Erythroblast (primary cell): ENCODE results near the gene SMG7.

Source experiments
- GATA1 ChIP-seq: IDR thresholded peaks from 2 replicates; pipeline ENCODE4 v1.6.1; 2011; ENCODE audit warnings: low read depth, mild to moderate bottlenecking, control low read depth, low read length, moderate library complexity
- POLR2A ChIP-seq: IDR thresholded peaks from 2 replicates; pipeline ENCODE4 v1.6.1; 2011; ENCODE audit warnings: mild to moderate bottlenecking, low read length

DNA sequence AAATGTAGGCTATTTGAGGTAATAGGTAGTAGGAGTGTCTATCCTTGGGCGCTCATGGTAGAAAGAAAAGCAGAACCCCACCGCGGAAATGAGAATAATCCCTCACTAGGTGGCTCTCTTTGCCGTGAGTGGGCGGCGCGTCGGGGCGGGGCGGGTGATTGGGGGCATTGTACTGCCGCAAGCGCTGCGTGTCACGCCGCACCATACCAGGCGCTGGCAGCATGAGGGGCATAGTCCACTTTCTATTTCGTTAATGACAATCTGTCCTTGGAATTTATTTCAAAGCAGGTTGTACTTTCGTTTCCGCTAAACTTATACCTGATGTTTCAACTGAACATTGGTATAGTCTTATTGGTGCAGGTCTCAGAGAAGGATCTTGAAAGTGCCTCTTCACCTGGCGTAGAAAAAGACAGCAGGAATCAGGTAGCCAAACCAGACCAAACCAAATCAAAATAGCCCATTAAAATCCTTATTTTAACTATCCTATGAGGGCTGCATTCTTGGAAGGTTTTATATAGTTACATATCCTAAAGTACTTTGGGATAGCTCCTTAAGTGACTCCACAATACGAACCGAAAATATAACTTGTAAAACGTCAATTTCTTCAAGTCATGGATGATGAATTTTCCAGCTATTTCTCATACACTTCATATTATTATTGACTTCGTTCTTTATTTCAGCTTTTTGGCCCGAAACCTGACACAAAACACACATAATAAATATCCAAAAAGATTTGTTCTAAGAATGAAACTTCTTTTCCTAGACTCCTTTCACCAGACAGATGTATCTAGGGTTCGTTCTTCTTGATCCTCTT, 1.9 kb upstream of the SMG7 start:
- peak; percentile 48 for TF ChIP-seq POLR2A
- TF ChIP-seq GATA1 = no peak
